Measurements from ENCODE around the gene LIX1.

The LIX1 gene

DNA sequence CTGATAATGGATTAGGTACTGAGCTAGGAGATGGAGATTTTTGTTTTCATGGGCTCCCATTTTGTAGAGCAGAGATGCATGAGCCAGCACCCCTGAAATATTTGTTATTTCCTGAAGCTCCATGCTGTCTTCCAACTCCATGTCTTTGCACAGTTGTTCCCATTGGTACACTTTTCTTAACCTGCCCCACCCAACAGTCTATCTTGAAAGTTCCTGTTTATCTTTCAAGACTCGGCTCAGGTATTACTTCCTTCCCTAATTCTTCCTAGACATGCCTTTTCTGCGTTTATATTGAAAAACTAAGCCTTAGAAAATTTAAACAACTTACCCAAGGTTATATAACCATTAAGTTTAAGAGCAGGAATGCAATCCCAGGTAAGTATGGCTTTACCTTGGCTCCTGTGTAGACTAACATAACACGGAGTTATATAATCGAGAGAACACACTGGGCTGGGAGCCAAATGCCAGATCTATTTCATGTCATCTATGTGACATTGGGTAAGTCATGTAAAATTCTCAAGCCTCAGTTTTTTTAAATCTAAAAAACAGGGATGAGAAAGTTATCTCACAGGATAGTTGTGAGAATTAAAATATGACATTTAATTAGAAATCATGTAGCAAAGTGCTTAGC lies 67.4 kb downstream of the LIX1 start:
- no peak for DNase-seq (ENCODE audit: low read depth, low spot score)

DNA sequence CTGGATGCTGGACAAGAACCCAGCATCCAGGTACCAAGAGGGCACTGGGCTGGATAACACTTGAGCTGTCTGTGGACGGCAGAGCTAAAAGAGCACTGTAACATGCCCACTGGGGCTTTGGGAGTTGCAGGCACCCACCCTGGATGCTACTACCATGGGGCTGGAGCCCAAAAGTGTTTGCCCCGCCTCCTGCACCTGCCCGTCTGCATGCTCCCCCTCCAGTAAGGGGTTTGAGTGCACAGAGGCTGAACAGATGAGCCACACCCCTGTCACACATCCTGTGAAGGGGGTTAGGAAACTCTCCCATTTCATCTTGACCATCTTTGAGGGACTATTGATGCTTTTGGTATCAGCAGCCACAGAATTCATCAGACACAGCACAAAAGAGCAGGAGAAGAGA lies 69.0 kb downstream of the LIX1 start:
- no peak for DNase-seq (ENCODE audit: low read depth, low spot score)

- DNase-seq (ENCODE audit: low read depth, low spot score) = no peak
These were observed 69.7 kb downstream of the LIX1 start for GRCh38 chr5:97072696-97073095.

GRCh38 chr5:97071993-97072392 lies 70.4 kb downstream of the LIX1 start:
- no peak for DNase-seq (ENCODE audit: low read depth, low spot score)

GRCh38 chr5:97071101-97071500 lies 71.3 kb downstream of the LIX1 start:
- no peak for DNase-seq (ENCODE audit: low read depth, low spot score)

- DNase-seq (ENCODE audit: low read depth, low spot score) = no peak
These were observed 72.2 kb downstream of the LIX1 start for GRCh38 chr5:97070234-97070633.

- DNase-seq (ENCODE audit: low read depth, low spot score) = no peak
These were observed 75.0 kb downstream of the LIX1 start for GRCh38 chr5:97067296-97067850.

DNA sequence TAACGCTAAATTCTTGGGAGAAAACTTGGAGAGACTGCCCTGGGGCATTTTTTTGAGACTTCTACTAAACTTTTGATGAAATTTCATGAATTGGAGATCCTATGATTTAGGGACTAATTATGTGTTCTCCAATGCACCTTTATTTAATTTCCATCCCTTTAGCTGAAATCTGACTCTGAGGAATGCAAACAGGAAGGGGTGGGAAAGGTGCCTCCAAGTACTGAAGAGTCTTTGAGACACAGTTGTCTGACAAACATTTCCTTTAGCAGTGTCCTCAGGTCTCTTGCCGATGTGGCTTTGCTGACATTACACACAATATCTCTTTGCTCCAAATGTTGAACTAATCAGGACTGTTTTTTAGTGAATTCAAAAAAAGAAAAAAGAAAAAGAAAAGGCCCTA lies 76.9 kb downstream of the LIX1 start:
- no peak for DNase-seq (ENCODE audit: low read depth, low spot score)

GRCh38 chr5:97063251-97063650 lies 79.2 kb downstream of the LIX1 start:
- DNase-seq (ENCODE audit: low read depth, low spot score) = no peak

- no peak for DNase-seq (ENCODE audit: low read depth, low spot score)
These were observed 80.4 kb downstream of the LIX1 start for GRCh38 chr5:97062046-97062445.

DNA sequence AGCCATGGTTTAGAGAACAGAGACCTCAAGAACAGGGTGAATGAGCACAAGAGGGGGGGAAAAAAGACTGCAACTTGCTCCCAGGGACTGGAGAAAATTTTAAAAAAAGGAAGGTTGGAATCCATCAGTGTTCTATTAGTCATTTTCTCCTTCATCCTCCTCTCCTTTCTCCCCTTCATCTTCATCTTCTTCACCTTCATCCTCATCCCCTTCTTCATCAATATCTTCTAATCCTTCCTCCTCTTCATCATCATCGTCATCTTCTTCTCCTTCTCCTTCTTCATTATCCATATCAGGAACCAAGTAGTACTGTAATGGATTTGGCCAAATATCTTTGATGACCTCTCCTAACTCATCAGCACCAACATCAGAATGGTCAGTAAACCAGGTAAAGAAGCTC lies 86.1 kb downstream of the LIX1 start:
- DNase-seq (ENCODE audit: low read depth, low spot score) = no peak

GRCh38 chr5:97049175-97049574 lies 93.2 kb downstream of the LIX1 start:
- no peak for DNase-seq (ENCODE audit: low read depth, low spot score)

GRCh38 chr5:97047076-97047475 lies 95.3 kb downstream of the LIX1 start:
- no peak for DNase-seq (ENCODE audit: low read depth, low spot score)

DNA sequence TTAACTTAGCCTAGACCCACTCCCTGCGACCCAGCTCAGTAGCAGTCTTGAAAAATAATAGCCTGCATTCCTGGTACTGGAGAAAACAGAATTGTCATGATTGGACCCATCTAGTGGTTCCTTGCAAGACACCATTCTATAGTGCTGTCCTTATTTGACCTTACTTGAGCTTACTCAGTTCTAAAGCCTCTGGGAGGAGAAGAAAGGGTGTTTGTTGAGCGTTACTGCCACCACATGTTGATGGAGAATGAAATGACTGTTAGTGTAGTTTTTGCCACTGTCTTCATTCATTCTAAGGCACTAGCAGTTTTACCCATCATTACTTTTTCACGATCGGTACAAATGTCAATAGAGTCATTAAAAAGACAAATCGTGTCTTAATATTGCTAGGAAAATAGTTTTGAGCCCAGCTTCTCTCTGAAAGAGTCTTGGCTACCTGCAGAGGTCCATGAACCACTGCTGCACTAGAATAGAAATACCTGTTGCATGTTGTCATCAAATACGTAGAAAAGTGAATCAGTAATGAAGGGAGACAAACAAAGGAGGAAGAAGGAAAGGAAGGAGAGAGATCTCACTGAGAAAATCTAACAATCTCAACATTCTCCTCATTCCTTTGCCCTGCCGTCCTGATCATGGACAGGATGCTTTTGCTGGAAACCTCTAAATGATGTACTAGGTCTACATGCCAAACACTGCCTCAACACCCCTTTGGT lies 96.0 kb downstream of the LIX1 start:
- DNase-seq (ENCODE audit: low read depth, low spot score) = no peak

- DNase-seq (ENCODE audit: low read depth, low spot score) = no peak
These were observed 98.4 kb downstream of the LIX1 start for GRCh38 chr5:97044052-97044451.

GRCh38 chr5:97043511-97043910 lies 98.9 kb downstream of the LIX1 start:
- no peak for DNase-seq (ENCODE audit: low read depth, low spot score)

DNA sequence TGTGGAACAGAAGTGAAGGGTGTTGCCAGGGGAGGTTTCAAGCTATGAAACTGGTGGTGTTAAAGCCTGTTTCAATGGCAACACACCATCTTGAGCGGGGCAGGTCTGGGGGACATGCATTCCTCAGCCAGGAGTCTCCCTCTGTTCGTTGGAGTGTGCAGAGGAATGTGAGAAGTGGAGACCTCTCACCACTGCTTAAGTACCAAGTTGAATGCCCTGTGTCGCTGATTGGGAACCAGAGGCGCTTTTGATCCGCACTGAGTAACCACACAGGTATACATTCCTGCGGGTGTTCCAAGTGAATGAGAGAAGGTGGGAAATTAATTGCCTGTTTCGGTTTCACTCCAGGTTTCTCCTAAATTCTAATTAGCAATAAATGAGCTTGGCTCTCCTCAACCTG lies 99.4 kb downstream of the LIX1 start:
- DNase-seq (ENCODE audit: low read depth, low spot score) = no peak

Measured in smooth muscle cell of the brain vasculature (primary cell).